GM19025 (cell line): ENCODE data around the gene BMP6.

ENCODE experiments used
- ATAC-seq: cut with Tn5 transposase; IDR thresholded peaks from one replicate; pipeline ENCODE4 v1.9.1; 2021; ENCODE audit warnings: mild to moderate bottlenecking, low read depth, moderate library complexity; ENCODE audit not compliant: unreplicated experiment

Gene BMP6

DNA sequence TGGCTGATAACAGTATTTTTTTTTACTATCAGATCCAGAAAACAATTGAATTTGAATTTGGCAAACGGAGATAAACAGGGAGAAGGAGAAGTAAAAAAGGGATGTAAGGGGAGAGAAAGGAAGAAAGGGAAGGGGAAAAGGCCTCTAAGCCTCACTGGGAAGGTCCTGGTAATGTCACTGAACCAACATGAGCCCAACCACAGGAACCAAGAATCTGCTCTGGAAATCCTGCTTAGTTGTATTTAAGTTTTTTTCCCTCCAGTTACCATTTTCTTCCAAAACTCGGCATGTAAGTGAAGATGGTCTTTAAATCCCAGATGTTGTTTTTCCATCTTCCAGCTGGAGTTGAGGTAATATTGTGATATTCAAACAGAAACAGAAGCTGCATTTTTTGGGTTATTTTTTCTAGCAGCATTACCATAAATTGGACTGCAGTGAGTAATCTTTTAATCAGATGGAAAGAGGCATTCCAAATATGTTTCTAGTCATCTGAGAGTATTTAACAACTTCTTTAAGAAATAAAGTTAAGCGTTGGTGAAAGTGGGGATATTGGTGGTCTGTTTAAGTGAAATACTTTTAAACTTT lies 93.6 kb downstream of the BMP6 start:
- no peak for ATAC-seq

DNA sequence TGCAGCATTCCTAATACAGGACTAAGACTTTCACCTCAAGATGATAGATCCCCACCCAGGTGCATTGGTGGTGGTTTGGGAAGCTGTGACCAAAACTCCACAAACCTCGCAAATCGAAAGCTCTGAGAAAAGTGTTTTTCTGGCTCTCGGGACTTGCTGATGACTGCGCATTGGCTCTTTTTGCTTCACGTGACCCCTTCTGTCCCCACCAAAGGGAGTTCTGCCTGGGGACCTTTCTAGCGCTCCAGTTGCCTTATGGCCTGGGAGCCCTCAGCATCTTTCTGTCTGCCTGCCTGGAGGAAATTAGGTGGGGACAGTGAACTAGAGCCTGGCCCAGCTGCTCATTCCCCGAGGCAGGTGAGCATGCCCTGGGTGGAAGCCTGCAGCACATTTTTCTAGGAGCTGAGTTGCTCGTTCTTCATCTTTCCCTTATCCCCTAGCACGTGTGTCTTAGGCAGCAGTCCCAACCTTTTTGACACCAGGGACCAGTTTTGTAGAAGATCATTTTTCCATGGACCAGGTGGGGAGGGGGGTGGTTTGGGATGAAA lies 94.5 kb downstream of the BMP6 start:
- ATAC-seq = no peak

DNA sequence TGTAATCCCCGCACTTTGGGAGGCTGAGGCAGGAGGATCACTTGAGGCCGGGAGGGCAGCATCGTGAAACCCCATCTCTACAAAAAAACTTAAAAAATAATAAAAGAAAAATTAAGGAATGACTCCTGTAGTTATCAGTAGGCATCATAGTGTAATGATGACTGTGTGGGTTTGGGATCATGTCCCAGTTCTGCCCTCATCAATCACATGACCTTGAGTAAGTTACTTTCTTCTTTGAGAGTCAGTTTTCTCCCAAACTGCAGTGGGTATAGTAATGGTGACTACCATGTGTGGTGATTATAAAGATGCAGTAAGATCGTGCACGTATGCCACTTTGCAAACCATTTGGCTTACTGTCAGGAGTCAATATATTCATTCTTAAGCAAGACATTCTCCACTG lies 95.5 kb downstream of the BMP6 start:
- no peak for ATAC-seq

DNA sequence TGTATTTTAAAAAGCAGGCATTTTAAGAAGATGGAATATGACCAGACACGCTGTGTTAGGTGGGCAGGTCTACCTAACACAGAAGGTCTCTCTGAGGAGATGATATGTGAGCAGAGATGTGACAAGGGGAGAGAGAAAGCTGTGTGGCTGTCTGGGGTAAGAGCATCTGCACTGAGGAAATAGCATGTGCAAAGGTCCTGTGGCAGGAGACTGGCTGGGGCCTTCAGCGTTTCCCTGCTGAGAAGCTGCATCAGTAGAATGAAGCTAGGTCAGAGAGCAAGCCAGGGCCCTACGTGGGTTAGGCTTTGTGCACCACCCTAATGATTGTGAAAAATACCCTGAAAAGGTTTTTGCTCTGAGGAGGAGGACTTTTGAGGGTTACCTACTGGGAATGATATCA lies 97.7 kb downstream of the BMP6 start:
- ATAC-seq = no peak

DNA sequence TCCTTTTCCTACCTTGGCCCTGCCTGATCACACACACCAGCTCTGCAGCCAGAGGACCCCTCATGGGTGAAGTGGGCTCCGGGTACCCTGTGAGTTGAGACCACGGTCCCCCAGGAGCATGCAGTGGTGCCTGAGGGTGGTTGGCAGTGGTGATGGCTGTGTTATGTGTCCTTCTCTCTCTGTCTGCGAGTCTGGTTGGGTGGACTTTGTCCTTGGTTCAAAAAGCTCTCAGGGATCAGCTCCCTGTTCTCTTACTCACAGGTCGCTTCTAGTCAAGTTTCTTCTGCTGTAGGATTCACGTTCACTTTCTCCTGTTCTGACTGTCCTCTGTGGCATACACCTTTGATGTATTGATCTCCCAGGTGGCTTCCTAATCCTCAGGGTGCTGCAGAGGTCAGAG lies 100.1 kb downstream of the BMP6 start:
- no peak for ATAC-seq

DNA sequence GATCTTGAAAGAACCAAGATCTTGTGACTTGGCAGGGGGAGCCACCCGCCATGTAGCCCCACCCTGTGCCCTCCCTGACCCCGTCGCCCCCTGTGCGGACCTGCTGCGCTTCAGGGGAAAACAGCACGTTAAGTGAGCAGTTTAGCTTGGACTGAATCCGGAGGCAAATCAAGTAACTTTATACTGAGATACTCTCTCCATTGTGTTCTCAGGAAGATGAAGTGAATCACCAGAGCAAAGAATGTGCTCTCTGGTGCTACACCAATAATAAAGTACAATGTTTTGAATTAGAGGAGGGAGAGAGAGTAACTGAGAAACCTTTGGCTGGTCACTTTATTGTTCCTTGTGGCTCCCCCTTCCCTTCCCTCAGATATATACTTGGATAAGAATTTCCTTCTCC lies 101.2 kb downstream of the BMP6 start:
- ATAC-seq = no peak

DNA sequence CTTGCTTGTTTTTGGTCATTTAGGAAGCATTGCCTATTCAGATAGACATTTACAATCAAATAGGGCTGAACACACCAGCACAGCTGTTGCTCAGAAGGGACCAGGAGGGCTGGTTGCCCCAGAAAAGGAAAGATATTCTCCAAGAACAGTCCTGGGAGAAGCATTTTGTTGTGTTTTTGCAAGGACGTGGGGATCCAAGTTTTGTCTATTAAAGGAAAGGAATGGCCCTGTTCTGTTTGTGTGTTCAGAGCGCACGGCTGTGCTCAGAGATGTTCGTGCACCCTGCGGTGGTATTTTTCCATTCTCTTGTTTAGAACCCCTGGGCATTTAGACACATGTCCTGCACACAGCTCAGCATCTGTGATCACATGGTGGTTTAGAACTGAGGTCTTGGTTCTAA lies 102.2 kb downstream of the BMP6 start:
- no peak for ATAC-seq

DNA sequence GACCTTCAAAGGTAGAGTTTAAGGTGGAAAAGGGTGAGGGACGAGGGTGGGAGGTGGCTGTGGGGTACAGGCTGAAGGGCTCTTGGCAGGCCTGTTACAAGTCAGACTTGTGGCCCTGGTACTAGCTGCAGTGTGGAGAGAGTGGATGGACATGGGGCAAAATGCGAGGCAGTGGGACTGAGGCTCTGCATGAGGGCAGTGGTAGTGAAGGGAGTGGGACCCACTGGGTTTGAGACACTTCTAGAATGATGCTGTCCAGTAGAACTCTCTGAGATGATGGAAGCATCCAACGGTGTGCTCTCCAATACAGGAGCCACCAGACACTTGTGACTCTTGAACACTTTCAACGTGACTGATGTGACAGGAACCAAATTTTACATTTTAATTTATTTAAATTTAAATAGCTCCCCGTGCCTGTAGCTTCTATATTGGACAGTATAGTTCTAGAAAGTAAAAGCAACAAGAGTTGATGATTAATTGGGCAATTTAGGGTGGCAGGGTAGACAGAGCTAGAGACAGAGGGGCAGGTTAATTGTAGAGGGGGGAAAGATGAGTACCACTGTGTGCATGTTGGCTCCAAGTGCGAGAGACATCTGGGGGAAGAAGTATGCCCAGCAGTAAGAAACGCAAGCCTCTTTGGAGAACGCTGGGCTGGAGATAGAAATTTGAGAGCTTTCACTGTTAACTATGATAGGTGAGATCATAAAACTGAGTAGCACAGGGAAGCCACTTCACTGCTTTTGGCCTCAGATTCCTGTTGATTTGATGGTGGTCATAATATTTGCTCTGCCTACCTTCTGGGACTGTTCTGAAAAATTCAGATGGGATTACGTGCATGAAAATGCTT lies 107.2 kb downstream of the BMP6 start:
- ATAC-seq = no peak

DNA sequence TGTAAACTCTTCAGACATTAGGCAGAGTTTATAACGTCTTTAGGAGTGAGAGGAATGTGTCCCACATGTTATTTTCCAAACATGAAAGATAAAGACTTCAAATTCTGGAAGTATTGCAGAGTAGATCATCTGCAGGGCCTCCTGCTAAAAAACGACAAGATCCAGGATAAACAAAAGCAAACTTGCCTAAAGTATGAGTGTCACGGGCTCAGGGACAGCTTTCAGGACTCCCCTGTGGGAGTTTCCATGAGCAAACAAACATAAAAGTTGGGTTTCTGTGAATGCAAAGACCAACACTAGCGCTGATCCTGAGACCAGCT lies 107.8 kb downstream of the BMP6 start:
- ATAC-seq = no peak

DNA sequence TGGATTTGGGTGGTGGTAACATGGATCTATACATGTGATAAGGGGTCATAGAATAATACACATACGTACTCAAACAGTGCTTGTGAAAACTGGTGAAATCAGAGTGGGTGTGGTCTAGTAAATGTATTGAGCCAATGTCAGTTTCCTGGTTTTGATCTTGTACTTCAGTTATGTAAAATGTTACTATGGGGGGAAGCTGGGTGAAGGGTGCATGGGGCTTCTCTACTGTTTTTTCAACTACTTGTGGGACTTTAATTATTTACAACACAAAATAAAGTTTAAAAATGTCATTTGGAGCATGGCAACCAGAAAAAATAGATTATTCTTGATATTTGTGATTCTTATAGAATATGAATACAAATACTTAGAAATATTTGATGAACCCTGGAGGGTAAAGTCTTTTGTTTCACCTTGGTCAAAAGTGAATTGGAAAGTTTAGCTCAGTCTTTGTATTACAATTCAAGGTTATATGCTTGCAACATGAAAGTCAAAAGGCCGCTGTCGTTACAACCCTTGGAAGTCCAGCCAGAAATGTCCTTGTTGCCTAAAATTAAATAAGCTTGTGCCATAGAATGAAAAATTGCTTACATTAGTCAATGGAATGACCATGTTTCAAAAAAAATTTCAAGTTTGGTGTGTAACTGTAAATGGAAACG lies 110.6 kb downstream of the BMP6 start:
- no peak for ATAC-seq

DNA sequence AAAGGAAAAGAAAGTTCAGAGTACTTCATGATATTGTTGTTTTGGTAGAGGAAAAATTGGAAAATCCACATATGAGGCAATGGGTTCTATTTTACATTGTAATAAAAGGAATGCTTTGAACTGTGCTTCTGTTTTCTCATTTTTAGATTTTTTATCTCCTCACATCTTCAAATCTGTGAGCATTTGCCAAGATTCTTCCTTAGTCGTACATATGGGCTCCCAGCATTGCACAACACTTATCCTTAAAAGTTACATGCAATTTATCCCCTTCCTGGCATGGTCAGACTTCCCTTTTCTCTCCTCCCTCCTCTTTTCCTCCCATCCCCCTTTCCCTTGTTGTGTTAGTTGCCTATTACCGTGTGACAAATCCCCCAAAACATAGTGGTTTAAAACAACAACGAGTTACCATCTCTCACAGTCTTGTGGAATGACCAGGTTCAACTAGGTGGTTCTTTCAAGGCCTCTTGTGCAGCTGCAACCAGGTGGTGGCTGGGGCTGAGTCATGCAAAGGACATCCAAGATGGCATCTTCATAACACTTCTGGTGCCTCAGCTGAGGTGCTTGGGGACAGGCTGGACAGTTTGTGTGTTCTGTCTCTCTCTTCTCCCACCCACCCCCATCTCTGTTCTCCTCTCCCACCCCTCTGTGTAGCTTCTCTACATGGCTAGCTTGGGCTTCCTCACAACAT lies 116.0 kb downstream of the BMP6 start:
- no peak for ATAC-seq

DNA sequence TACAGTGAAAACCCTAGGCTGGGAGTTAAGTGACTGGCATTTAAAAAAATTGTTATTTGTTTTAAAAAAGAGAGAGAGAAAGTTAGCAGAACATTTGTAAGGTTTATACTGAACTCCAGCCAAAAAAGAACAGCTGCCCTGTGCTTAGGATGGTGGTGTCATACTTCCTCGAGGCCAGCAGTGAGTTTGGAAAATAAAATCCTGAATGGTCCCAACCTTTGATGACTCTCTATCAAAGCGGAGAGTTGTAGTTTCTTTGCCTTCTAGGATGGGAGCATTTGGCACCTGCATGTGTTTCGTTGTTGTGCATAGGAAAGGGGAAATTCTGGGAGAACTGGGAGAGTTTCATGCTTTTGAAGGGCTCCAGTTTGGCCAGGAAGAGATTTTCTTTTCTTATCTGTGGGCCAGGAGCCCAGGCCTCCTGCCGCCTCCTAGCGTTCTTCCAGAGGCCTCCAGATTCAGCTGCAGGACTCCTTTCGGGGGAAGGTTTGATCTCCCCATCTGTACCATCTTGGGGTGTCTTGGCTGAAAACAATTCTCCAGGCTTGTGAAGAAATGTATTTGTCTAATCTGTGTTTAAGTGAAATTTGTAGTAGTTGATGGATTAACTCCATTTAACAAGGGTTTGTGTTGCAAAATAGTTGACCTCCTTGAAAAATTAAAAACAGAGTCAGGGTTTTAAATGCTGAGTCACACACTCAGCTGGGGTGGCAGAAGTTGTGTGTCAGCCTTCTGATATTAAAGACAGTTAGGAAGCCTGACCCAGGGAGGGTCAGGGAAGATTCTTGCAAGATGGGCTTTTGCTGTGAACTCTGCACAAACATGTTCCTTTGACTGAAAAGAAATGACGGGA lies 121.3 kb downstream of the BMP6 start:
- no peak for ATAC-seq

DNA sequence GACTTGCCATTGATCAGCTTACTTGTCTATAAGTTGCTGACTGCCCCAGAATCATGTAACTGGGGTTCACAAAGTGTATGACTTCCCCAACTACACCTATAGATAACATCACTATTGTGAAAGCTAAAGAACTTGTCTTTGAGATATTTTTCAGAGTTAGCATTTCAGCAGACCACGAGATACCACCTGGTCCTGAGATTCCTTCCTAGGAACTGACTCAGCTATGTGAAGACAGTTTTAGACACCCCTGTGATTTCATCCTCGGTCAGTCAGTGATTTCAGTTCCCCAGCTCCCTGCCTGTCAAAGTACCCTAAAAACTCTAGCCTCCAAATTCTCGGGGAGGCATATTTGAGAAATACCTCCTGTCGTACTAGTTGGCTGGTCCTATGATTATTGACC lies 122.3 kb downstream of the BMP6 start:
- no peak for ATAC-seq

DNA sequence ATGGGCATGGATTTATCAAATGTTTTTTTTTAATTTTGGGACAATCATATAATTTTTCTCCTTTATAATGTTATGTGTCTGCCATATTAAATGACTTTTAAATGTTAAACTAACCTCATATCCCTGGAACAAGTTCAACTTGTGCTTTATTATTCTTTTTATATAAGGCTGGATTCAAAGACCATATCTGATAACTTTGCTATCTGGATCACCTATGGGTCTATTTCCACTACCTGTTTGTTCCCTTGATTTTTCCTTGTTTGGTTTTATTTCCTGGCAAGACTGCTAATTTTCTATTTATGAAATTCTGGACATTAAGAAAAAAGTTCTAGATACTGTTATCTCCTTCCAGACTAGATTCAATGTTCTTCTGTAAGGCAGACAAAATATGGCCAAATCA lies 125.9 kb downstream of the BMP6 start:
- ATAC-seq = no peak

DNA sequence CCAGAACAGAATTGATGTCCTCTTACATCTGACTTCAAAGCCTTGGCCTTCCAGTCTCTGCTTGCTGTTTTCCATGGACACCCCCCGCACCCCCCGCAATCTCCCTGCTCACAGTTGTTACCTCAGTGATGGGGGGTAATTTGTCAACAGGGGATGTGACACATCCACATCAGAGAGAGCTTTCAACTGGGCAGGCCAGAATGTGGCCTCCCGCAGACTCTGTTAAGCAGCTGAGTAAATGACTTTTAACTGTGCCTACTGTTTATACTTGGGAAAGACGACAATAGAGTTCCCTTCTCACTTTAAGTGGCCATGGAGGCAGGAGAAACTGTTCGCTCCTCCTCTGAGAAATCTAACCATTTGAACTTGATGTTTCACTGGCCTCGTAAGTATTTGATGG lies 133.7 kb downstream of the BMP6 start:
- ATAC-seq = no peak

DNA sequence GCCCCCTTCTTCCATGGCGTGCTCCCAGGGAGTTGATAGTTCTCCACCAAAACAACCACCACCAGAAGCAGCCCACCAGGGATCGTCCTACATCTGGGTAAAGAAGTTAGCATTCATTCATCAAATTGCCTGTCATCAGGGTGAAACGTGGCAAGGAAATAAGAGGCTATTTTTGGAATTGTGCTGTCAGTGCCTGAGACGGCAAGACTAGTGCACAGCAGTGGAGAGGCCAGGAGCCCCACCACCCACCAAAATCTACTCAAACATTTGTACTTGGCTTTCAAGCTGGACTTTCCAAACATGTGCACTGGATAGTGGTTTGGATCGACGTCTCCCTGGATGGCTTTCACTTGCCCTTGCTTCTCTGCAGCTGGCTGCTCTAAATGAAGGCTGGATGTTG lies 139.9 kb downstream of the BMP6 start:
- no peak for ATAC-seq

DNA sequence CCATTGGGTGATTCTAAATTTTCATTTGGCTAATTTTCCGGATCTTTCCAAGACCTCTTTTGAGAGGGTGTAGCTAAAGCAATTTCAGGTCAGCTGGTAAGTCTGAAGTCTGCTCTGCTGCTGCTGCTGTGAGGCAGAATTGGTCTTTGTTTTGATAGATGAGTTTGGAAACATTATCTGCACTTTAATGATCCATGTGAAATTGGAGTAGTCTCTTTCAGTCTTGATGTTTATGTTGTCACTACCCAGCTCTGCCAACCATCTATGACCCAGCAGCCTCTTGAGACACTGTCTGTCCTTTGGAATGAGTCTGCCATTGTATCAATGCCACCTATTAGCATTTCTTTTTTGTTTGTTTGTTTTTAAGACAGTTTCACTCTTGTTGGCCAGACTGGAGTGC lies 140.6 kb downstream of the BMP6 start:
- no peak for ATAC-seq

DNA sequence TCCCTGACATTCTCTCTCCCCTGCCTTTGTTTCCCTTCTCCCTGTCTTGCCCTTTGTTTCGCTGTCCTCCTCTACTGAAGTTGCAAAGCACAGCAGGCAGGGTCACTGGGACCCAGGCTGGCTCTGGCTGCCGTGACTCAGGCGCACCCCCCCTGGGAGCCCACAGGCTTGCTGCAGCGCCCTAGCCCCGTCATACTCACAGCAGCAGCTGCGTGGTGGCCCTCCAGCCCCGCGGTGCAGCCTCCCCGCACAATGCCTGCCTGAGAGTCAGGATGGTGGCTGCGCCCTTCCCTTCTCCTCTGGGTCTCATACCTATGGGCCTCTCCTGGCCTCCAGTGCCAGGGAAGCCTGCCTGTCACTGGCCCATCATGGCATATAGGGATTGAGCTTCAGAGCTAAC lies 143.0 kb downstream of the BMP6 start:
- no peak for ATAC-seq

DNA sequence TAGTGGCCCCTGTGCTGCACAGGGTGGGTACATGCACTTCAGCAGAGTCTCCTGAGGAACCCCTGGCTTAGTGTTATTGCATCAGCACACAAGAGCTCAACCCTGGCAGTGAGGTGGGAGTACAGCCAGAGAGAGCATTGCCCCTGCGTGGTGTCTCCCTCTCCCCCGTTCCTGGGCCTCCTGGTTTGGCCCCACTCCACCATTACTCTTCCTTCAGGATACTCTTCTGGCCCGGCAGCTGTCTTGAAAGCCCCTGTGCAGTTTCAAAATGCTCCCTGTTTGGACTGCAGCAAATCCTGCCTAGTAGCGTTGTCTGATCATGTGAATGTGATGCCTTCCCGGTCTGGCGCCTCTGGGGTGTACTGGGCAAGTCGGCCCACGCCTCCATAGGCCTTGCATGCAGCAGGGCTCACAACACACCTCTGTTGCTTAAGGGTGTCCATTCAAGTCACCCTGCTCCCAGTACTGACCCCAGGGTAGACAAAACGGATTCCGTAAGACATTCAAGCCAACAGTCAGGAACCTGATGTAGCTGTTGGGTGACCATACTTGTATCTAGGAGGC lies 152.6 kb downstream of the BMP6 start:
- ATAC-seq = no peak

DNA sequence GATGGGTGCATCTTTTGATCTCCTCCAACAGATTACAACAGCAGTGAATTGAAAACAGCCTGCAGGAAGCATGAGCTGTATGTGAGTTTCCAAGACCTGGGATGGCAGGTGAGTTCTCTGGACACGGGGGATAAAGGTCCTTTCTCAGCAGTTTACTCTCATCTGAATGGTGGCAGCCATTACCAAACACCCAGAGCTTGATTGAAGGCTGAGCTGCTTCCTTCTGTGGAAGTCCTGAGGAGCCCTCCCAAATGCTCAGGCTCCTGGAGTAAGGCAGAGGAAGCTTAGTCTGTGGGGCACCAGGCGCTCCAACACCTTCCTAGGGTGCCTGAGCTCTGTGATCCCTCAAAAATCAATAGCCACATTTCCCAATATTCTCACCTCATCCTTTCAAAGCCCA lies 153.1 kb downstream of the BMP6 start:
- ATAC-seq = no peak
